Lower leg skin (tissue), 3 donors: Measurements from ENCODE around the gene MUS81.

Experiments
- CTCF ChIP-seq, 3 donors: fragments of 450-650 bp; IDR thresholded peaks; one replicate each; pipeline ENCODE4 v1.5.1; 2016; ENCODE audit warnings: antibody characterized with exemption in 3 of 3, mild to moderate bottlenecking in 3 of 3, moderate library complexity in 2 of 3
- POLR2A ChIP-seq, 2 donors: fragments of 450-650 bp; IDR thresholded peaks; one replicate each; pipeline ENCODE4 v1.6.1; 2016 to 2017; ENCODE audit warnings: antibody characterized with exemption in 2 of 2, mild to moderate bottlenecking in 1 of 2, moderate library complexity in 1 of 2

DNA sequence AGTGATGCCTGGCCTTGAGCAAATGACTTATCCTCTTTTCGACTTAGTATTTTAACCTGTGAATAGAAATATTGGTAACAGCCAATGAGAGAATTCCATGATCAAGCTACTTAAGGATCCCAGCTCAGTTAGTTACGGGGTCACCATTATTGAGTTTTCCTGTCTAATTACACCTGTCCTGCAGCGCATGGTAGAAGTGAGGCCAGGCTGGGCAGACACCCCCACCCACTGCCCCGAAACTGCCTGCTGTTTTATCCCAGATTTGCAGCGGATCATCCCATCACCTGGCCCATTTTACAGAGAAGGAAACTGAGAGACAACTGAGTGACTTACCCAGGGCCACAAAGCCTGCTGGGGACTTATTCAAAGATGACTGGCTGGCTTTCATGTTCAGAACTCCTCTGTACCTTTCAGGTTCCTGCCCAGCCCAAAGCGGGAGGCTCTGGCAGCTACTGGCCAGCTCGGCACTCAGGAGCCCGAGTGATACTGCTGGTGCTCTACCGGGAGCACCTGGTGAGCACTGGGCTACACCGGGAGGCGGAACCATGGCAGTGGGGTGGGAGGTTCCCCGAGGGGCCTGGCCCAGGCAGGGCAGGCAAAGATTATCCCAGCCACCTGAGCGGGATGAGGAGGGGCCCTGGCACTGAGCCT lies 1.4 kb downstream of the MUS81 start:
- TF ChIP-seq CTCF (IDR thresholded peaks at IDR 0.05) (no peak), POLR2A (IDR thresholded peaks at IDR 0.05) (no peak)
